ENCODE data around the gene RNU7-1. TPM values are rescaled to one million over a fixed set of nuclear protein-coding genes. Genes with fewer than 3 reads are reported as not detected.
"Not testable (repeated sequence)": the region's sequence is repeated elsewhere in the genome, so short reads cannot be mapped to it uniquely, and the experiment has no call there.

RNU7-1 gene
- not detected for polyA plus RNA-seq

DNA sequence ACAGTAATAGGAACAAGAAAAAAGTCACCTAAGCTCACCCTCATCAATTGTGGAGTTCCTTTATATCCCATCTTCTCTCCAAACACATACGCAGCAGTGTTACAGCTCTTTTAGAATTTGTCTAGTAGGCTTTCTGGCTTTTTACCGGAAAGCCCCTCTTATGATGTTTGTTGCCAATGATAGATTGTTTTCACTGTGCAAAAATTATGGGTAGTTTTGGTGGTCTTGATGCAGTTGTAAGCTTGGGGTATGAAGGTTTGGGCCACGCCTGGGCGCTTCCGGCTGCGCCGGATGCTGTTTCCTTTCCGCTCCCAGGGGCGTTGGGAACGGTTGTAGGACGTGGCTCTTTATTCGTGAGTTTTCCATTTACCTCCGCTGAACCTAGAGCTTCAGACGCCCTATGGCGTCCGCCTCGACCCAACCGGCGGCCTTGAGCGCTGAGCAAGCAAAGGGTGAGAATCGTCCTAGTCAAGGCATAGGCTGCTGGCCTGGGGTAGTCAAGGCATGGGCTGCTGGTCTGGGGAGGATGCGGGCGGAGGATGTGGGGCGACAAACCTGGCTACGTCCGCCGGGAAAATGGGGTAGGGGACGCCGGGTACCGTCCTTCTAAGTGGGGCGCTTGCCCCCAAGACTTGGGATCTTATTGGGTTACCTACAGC is at the start of gene RNU7-1, which contains the start of gene C12orf57:
Gene RNU7-1, plus strand, starts transcription at position 95 of the 659 bp plus-strand sequence.
Gene C12orf57, plus strand, starts transcription at position 301 of the 659 bp plus-strand sequence. Its CDS starts 100 bp downstream, at position 401.
- peak within 1 kb of the TSS; percentile 97 for H3K27ac ChIP-seq (ENCODE audit: low read depth, low read length)
- WGBS, 3 donors = 0% methylated on average over 31 of the region's 31 CpGs

DNA sequence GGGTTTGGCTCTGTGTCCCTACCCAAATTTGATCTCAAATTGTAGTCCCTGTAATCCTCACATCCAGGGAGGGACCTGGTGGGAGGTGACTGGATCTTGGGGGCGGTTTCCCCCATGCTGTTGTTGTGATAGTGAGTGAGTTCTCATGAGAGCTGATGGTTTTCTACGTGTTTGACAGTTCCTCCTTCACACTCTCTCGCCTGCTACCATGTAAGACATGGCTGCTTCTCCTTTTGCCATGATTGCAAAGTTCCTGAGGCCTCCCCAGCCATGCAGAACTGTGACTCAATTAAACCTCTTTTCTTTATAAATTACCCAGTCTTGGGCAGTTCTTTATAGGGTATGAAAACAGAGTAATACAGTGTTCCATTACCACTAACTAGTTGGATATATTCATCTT is 49.3 kb upstream of the RNU7-1 start:
- 64 to 94% (median 80%) methylated on average over 3 of the region's 3 CpGs for WGBS, 3 donors

DNA sequence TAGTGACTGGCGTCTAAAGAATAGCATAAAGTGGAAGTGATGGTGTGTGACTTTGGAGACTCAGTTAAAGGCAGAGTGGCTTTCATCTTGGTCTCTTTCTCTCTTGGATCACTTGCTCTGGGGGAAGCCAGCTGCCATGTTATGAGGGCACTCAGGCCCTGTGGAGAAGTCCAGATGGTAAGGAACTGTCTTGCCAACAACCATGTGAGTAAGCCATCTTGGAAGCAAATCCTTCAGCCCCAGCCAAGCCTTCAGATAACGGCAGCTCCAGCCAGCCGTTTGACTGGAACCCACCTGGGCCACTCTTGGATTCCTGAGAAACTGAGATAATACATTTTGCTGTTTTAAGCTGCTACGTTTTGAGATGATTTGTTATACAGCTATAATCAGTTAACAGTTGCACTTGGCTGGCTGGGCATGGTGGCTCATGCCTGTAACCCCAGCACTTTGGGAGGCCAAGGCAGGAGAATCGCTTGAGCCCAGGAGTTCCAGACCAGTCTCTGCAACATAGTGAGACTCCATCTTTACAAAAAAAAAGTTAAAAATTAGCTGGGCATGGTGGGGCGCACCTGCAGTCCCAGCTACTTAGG is 46.7 kb upstream of the RNU7-1 start:
- WGBS, 3 donors = 66 to 89% (median 83%) methylated on average over 6 of the region's 6 CpGs
- no peak overlapping the region for H3K27ac ChIP-seq (ENCODE audit: low read depth, low read length)

More for the DNA sequence above, 49.3 kb upstream of the RNU7-1 start:
- H3K27ac ChIP-seq (ENCODE audit: low read depth, low read length) = no peak overlapping the region

DNA sequence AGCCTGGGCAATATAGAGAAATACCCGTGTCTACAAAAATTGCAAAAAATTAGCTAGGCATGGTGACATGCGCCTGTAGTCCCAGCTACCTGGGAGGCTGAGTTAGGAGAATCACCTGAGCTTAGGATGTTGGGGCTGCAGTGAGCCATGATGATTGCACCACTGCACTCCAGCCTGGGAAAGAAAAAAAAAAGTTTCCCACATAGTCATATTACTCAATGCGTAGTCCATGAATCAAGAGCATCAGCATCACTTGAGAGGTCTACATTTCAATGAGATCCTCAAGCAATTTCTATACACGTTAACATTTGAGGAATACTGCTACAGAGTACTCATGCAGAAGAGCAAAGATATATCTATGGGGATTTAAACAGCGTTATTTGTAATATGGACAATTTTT is 44.2 kb upstream of the RNU7-1 start:
- H3K27ac ChIP-seq (ENCODE audit: low read depth, low read length) = no peak overlapping the region
- 62 to 86% (median 63%) methylated on average over 5 of the region's 5 CpGs for WGBS, 3 donors

DNA sequence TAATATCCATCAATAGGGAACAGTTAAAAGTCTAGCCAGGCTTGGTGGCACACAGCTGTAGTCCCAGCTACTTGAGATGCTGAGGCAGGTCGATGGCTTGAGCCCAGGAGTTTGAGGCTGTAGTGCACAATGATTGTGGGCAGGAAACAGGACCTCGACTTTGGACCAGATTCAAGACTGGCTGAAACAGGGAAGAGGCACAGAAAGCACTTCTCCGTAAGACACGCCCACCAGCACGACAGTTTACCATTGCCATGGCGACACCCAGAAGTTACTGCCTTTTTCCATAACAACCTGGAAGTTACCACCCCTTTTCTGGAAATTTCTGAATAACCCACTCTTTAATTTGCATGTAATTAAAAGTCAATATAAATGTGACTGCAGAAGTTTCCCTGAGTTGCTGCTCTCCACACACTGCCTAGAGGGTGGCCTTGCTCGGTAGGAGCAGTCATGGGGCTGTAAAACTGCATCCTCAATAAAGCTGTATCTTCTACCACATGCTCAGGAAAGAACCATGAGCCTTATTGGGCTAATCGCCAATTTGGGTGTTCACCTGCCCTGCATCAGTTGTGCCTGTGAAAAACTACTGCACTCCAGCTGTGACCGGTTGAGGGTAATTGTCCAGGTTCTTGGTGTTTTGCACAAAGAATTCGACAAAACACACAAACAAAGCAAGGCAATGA is 43.6 kb upstream of the RNU7-1 start:
- no peak overlapping the region for H3K27ac ChIP-seq (ENCODE audit: low read depth, low read length)

DNA sequence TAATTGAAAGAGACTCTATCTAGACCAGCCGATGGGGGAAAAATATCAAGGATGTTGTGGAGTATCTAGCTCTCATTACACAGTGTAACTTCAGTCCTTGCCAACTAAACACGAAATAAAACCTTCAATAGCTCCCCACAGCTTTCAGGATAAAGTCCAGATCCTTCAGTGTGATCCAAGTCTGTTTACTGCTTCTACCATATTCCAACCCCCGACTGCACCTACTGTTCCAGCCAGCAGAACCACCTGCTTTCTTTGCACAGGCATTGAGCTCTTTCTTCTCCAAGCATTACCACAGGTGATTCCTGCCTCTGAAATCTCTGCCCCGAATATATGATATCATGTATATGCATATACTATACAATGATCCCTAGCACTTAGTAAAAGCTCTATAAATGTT is 41.2 kb upstream of the RNU7-1 start:
- WGBS, 3 donors = 74 to 82% (median 81%) methylated on average over 4 of the region's 4 CpGs

More for the DNA sequence above, 43.6 kb upstream of the RNU7-1 start:
- WGBS, 3 donors = 41 to 43% (median 41%) methylated on average over 10 of the region's 10 CpGs

DNA sequence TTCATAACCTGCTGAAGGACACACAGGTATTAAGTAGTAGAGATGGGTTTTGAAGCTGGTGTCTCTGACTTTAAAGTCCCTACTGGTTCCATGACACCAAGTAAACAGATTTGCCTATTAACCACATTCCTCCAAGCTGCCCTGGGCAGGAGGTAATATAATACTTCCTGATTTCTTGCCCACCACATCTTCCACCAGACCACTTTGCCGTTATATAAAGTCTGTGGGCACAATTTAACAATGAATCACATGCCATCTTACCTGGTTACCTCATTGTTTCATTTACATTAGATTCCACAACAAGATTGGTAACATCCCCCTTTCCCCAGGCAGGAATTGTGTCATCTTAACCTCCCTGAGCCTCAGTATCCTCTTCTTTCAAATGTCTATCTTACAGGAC is 39.9 kb upstream of the RNU7-1 start:
- WGBS, 3 donors = 48 to 70% (median 49%) methylated on average over 1 of the region's 1 CpG
- H3K27ac ChIP-seq (ENCODE audit: low read depth, low read length) = no peak overlapping the region

More for the DNA sequence above, 41.2 kb upstream of the RNU7-1 start:
- H3K27ac ChIP-seq (ENCODE audit: low read depth, low read length) = no peak overlapping the region

DNA sequence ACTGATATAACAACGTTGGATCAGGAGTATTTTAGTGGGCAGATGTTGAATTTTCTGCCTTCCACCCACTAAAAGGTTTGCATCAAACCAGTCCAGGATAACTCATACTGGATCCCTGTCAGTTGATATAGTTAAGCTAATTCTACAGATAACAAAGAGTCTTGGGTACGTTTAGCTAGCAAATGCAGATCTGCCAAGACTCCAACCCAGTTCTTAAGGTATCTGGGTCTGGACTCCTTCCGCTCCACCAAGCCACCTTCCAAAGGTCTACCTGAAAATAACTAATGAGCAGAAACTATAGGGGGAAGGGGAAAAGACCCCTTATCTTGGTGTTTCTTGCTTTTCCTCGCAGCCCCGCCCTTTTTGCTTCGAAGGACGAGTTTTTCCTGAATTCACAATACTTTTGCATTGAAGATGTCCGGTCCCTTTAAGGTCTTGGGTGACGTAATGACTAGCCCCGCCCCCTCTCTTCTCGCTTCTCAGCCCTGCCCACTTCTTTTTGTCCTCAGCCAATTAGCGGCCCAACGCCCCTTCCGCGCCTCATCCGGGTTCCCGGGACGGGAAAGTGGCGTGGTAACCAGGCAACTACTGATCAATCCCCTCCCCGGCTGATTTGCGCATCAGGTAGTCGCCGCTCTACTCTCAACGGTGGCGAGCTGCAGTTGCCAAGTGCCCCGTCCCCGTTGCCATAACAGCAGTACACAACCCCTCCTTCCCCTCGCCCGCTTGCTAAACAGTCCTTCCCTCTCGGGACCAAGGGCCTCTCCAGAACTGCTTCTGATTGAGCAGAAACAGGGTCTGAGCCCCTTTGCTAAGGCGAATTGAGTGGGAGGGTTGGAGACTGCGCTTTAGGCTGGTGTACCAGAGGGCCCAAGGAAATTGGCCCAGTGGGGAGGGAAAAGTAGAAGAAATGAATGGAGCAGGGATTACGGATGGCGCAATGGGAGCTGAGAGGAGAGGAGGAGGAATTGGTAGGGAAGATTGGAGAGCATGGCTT is 39.0 kb upstream of the RNU7-1 start, which contains the start of gene LRRC23:
Gene LRRC23, plus strand, starts transcription at position 543 of the 997 bp plus-strand sequence. CDS start 812 bp downstream, outside the sequence.
- 4 to 5% (median 5%) methylated on average over 34 of the region's 34 CpGs for WGBS, 3 donors
- H3K27ac ChIP-seq (ENCODE audit: low read depth, low read length) = no peak within 1 kb of the TSS

DNA sequence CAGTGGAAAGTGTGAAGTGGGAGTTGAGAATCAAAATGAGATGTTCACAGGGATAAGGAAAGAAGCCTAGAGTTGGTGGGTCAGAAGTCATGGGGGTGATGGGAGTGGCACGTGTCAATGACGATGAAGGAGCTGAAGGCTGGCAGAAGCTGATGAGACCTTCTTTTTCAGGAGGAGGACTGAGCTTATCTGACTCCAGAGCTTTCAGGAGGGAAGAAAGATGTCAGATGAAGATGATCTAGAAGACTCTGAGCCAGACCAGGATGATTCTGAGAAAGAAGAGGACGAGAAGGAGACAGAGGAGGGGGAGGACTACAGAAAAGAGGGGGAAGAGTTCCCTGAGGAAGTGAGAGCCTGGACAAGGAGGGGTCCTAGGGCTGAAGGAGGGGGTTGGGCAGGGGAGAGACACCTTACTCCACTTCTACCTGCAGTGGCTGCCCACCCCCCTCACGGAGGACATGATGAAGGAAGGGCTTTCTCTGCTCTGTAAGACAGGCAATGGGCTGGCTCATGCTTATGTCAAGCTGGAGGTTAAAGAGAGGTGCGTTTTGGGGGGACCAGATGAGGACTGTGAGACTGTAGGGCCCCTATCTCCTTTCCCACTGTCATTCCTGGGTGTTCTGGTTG is 38.1 kb upstream of the RNU7-1 start:
- H3K27ac ChIP-seq (ENCODE audit: low read depth, low read length) = no peak overlapping the region
- WGBS, 3 donors = 63 to 75% (median 64%) methylated on average over 5 of the region's 5 CpGs

DNA sequence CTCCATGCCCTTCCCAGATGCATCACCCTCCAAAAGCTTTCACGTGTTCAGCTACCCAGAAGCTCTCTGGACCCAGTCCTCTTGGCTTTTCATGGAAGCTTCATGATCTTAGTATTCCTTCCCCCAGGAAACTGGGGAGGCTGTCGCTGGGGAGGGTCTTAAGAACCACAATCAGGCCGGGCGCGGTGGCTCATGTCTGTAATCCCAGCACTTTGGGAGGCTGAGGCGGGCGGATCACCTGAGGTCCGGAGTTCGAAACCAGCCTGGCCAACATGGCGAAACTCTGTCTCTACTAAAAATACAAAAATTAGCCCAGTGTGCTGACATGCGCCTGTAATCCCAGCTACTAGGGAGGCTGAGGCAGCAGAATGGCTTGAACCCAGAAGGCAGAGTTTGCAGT is 35.5 kb upstream of the RNU7-1 start:
- WGBS, 3 donors = 94 to 97% (median 95%) methylated on average over 11 of the region's 11 CpGs
- not testable (repeated sequence) for H3K27ac ChIP-seq (ENCODE audit: low read depth, low read length)

DNA sequence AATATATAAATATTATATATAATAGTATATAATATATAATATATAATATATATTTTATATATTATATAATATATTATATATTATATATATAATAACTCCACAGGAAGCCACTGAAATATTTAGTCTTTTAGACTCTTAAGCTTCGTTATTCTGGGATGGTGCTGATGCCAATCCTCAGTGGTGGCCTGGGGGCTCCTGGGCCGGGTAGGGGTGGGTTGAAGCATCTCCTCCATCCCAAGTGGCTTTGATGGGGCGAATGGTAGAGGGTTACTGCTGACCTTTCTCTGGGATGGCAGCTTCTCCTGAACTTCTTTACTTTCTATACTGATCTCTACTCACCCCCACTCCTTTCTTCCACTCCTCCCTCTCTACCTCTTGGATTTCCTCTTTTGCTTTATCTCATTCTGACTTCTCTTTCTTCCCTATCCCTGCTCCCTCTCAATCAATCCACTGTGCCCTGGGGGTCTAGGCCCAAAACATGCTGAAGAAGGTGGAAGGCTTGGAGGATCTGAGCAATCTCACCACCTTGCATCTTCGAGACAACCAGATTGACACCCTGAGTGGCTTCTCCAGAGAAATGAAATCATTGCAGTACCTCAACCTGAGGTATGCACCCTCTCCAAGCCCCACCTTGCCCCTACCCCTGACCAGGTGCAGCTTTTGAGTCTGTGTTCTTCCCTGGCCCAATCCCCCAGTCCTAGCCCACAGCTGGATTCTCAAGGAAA is 34.0 kb upstream of the RNU7-1 start:
- 91 to 92% (median 91%) methylated on average over 4 of the region's 4 CpGs for WGBS, 3 donors
- no peak overlapping the region for H3K27ac ChIP-seq (ENCODE audit: low read depth, low read length)

DNA sequence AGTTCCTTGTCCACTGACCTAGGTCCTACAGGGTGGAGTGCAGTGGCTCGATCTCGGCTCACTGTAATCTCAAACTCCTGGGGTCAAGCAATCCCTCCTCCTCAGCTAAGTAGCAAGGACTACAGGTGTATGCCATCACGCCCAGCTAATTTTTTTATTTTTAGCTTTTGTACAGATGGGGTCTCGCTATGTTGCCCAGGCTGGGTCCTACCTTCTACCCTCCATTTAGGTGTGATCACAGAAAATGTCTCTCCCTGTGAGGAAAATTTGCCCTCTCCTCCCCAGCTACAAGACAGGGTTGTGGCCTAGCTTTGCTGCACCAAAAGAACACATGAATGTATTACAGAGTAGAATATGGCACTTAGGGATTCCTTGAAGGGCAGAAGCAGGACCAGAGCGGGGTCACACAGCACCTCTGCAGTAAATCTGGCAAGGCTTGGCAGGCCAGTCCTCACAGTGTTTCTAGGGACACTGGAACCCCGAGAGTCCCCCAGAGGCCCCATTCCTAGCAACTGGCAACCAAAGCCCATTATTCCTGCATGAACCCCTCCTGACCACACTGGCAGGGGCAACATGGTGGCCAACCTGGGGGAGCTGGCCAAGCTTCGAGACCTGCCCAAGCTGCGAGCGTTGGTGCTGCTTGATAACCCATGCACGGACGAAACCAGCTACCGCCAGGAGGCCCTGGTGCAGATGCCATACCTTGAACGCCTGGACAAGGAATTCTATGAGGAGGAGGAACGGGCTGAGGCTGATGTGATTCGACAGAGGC is 31.3 kb upstream of the RNU7-1 start:
- H3K27ac ChIP-seq (ENCODE audit: low read depth, low read length) = no peak overlapping the region
- WGBS, 3 donors = 78 to 95% (median 91%) methylated on average over 15 of the region's 15 CpGs

DNA sequence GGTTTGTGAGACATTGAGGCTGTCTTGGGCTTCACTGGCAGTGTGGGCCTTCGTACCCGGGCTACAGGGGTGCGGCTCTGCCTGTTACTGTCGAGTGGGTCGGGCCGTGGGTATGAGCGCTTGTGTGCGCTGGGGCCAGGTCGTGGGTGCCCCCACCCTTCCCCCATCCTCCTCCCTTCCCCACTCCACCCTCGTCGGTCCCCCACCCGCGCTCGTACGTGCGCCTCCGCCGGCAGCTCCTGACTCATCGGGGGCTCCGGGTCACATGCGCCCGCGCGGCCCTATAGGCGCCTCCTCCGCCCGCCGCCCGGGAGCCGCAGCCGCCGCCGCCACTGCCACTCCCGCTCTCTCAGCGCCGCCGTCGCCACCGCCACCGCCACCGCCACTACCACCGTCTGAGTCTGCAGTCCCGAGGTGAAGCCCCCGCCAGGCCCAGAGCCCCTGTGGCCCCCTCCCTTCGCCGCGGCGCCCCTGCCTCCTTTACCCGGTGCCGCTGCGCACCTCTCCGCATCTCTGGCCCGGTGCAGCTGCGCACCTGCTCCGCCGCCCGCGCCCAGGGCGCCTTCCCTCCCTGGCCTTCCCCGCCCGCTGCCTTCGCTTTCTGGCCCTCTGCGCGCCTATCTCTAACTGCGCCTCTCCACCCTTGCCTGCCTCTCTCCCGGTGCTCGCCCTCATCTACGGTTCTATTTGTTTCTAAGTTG is 29.2 kb upstream of the RNU7-1 start, which contains the start of gene ENO2:
Gene ENO2, plus strand, starts transcription at position 335 of the 701 bp plus-strand sequence. CDS start 1,253 bp downstream, outside the sequence.
- WGBS, 3 donors = 0 to 1% (median 1%) methylated on average over 49 to 68 of the region's 68 CpGs
- no peak within 1 kb of the TSS for H3K27ac ChIP-seq (ENCODE audit: low read depth, low read length)

DNA sequence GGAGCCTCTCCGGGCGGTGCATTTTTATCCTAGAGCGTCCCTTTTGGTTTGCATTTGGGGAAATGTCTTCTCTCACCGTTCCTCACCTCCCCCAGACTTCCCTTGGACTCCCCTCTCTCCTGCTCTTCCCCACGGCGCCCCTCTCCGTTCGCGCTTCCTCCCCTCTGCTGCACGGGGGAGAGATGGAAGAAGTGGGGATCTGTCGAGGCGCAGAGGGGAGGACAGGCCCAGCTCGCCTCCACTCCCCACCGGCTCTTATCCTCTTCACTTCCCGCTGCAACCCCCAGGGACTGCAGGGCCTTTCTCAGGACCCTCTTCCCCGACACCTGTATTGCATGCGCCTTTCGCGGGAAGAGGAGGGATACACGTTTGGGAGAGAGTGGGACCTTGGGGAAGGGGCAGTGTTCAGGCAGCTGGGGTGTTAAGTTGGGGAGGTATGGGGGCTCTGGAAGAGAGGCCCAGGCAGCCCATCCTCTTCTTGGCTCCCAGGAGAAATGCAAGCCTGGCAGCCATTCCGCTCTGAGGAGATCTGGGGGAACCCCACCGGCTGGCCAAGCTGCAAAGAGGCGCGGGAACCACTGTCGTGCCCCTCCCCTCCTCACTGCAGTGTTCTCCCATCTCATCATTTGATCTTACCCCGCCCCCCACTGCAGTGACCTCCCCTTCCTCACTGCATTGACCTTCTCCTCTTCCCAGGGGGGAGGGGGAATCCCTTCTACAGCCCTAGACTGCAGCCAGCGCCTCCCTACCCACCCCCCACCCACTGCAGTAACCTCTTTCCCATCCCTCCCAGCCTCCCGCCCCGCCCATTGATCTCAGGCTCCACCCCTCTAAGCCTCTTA is 28.4 kb upstream of the RNU7-1 start:
- no peak overlapping the region for H3K27ac ChIP-seq (ENCODE audit: low read depth, low read length)
- WGBS, 3 donors = 17 to 25% (median 23%) methylated on average over 27 to 29 of the region's 29 CpGs

DNA sequence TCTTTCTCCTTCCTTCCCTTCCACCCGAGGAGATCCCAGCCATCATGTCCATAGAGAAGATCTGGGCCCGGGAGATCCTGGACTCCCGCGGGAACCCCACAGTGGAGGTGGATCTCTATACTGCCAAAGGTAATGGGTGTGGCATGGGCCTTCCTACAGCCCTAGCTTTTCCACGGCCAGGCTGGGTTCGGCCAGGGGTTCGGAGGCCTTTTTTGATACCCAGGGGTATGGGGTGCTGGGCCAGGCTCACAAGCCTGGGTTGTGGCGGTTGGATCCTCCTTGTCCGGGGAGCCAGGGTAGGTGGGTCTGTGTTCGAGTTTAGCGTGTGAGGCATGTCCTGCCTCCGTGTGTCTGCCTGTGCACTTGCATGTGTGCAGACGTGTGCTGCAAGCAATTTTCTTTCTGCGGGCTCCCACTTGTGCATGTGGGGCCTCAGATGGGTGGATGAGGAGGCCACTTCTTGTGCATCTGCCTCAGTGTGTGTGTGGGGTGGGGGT is 27.8 kb upstream of the RNU7-1 start:
- WGBS, 3 donors = 82 to 85% (median 83%) methylated on average over 14 of the region's 14 CpGs
- no peak overlapping the region for H3K27ac ChIP-seq (ENCODE audit: low read depth, low read length)

Data from adipose tissue (tissue), 3 donors.